ENCODE measurements around the gene CALR.
"Not testable (repeated sequence)": the region's sequence is repeated elsewhere in the genome, so short reads cannot be mapped to it uniquely, and the experiment has no call there.

Gene CALR

GRCh38 chr19:12935071-12935470 lies 3.3 kb upstream of the CALR start:
- no peak for FAIRE-seq

GRCh38 chr19:12936582-12936981 lies 1.8 kb upstream of the CALR start:
- FAIRE-seq = no peak

- no peak for FAIRE-seq
Measured at GRCh38 chr19:12937093-12937926, 1.1 kb upstream of the CALR start.

- FAIRE-seq = no peak
Measured at GRCh38 chr19:12938779-12939601, 581 bp downstream of the CALR start.

- no peak for FAIRE-seq
Measured at GRCh38 chr19:12939975-12940423, 1.6 kb downstream of the CALR start.

- no peak for FAIRE-seq
Measured at GRCh38 chr19:12940897-12941296, 2.5 kb downstream of the CALR start.

- FAIRE-seq = no peak
Measured at GRCh38 chr19:12943437-12944044, 5.1 kb downstream of the CALR start.

GRCh38 chr19:12944104-12944674 lies 5.8 kb downstream of the CALR start:
- no peak for FAIRE-seq

GRCh38 chr19:12945479-12946091 lies 7.2 kb downstream of the CALR start, which contains the start of gene RAD23A:
Gene RAD23A, plus strand, starts transcription at chr19:12945862. Its CDS starts 87 bp downstream, at chr19:12945949.
- FAIRE-seq = no peak

GRCh38 chr19:12946092-12946721 lies 7.8 kb downstream of the CALR start:
- no peak for FAIRE-seq

- no peak for FAIRE-seq
Measured at GRCh38 chr19:12946731-12947496, 8.5 kb downstream of the CALR start.

GRCh38 chr19:12947702-12948611 lies 9.5 kb downstream of the CALR start:
- no peak for FAIRE-seq

GRCh38 chr19:12948612-12949362 lies 10.4 kb downstream of the CALR start:
- no peak for FAIRE-seq

- no peak for FAIRE-seq
Measured at GRCh38 chr19:12949363-12950283, 11.2 kb downstream of the CALR start.

- not testable (repeated sequence) for FAIRE-seq
Measured at GRCh38 chr19:12952050-12952449, 13.6 kb downstream of the CALR start.

GRCh38 chr19:12952488-12953137 lies 14.2 kb downstream of the CALR start:
- no peak for FAIRE-seq

- FAIRE-seq = no peak
Measured at GRCh38 chr19:12953138-12953798, 14.9 kb downstream of the CALR start.
